ENCODE results near the gene UBE3D.

DNA sequence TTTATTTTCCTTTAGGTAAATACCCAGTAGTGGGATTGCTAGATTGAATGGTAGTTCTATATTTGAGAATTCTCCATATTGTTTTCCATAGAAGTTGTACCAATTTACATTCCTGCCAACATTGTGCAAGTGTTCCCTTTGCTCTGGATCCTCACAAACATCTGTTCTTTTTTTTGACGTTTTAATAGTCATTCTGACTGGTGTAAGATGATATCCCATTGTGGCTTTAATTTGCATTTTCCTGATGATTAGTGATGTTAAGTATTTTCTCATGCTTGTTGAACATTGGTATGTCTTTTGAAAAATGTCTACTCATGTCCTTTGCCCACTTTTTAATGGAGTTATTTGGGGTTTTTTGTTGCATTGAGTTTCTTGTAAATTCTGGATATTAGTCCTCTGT is 85.6 kb downstream of the UBE3D start:
- no peak for TF ChIP-seq FOXP2 (optimal IDR thresholded peaks at IDR 0.05; ENCODE audit: control extremely low read depth, extremely low read length, insufficient read depth)
- no peak for TF ChIP-seq POLR2AphosphoS5 (IDR thresholded peaks at IDR 0.05; ENCODE audit: borderline replicate concordance, low read depth, low read length)
